Skeletal muscle satellite cell (primary cell): Measurements from ENCODE around the gene ABCC12.

Experiments used
- H3K27me3 ChIP-seq: 2 replicates; pipeline ENCODE4 v1.7.0; 2013; ENCODE audit warnings: low read length; ENCODE audit not compliant: control insufficient read depth, insufficient read depth
- H3K36me3 ChIP-seq: 2 replicates; pipeline ENCODE4 v1.7.0; 2013; ENCODE audit warnings: mild to moderate bottlenecking, control low read depth, low read length; ENCODE audit not compliant: insufficient read depth
- H3K4me1 ChIP-seq: 2 replicates; pipeline ENCODE4 v1.7.0; 2013; ENCODE audit warnings: low read length; ENCODE audit not compliant: control insufficient read depth, insufficient read depth
- H3K4me2 ChIP-seq: 2 replicates; pipeline ENCODE4 v1.7.0; 2013; ENCODE audit warnings: mild to moderate bottlenecking, low read length
- H3K4me3 ChIP-seq: 2 replicates; pipeline ENCODE4 v1.7.0; 2013; ENCODE audit warnings: low read length
- H3K9ac ChIP-seq: 2 replicates; pipeline ENCODE4 v1.7.0; 2013; ENCODE audit warnings: mild to moderate bottlenecking, low read depth, low read length, moderate library complexity
- H3K9me3 ChIP-seq: replicated peaks from 2 replicates; pipeline ENCODE4 v1.7.0; 2013; ENCODE audit warnings: mild to moderate bottlenecking, control low read depth, low read length

The ABCC12 gene

GRCh38 chr16:48128769-48129168 is 27.0 kb downstream of the ABCC12 start:
- Histone ChIP-seq H3K9ac (no peak overlapping the region), H3K9me3 (no peaks in the 10 kb centered on the region), H3K36me3 (no peaks in the 10 kb centered on the region), H3K4me2 (no peak overlapping the region), H3K4me3 (no peak overlapping the region), H3K4me1 (peaks cover 40% of the 10 kb centered on the region), H3K27me3 (no peaks in the 10 kb centered on the region)

GRCh38 chr16:48126801-48127644 is 28.8 kb downstream of the ABCC12 start:
- peak overlapping the region; percentile 57 for H3K4me2 ChIP-seq
- peak overlapping the region; percentile 57 for H3K9ac ChIP-seq
- H3K4me3 ChIP-seq: no peak overlapping the region
- H3K36me3 ChIP-seq: no peaks in the 10 kb centered on the region
- peaks cover 55% of the 10 kb centered on the region for H3K4me1 ChIP-seq
- no peaks in the 10 kb centered on the region for H3K27me3 ChIP-seq
- H3K9me3 ChIP-seq: no peaks in the 10 kb centered on the region

- Histone ChIP-seq H3K4me2 (no peak overlapping the region), H3K36me3 (no peaks in the 10 kb centered on the region), H3K9me3 (no peaks in the 10 kb centered on the region), H3K27me3 (no peaks in the 10 kb centered on the region), H3K9ac (no peak overlapping the region), H3K4me1 (peaks cover 56% of the 10 kb centered on the region), H3K4me3 (no peak overlapping the region)
These were observed 29.9 kb downstream of the ABCC12 start for GRCh38 chr16:48125888-48126287.

- Histone ChIP-seq H3K36me3 (no peaks in the 10 kb centered on the region), H3K4me3 (no peak overlapping the region), H3K9me3 (no peaks in the 10 kb centered on the region), H3K4me1 (peaks cover 56% of the 10 kb centered on the region), H3K4me2 (no peak overlapping the region), H3K9ac (peak overlapping the region; percentile 64), H3K27me3 (no peaks in the 10 kb centered on the region)
These were observed 31.5 kb downstream of the ABCC12 start for GRCh38 chr16:48124266-48124665.

GRCh38 chr16:48123104-48123788 is 32.5 kb downstream of the ABCC12 start:
- no peaks in the 10 kb centered on the region for H3K9me3 ChIP-seq

GRCh38 chr16:48121276-48121675 is 34.5 kb downstream of the ABCC12 start:
- Histone ChIP-seq H3K9ac (no peak overlapping the region), H3K4me2 (no peak overlapping the region), H3K9me3 (no peaks in the 10 kb centered on the region), H3K4me3 (no peak overlapping the region), H3K27me3 (no peaks in the 10 kb centered on the region), H3K36me3 (no peaks in the 10 kb centered on the region), H3K4me1 (peaks cover 32% of the 10 kb centered on the region)

More at GRCh38 chr16:48123104-48123788, 32.5 kb downstream of the ABCC12 start:
- Histone ChIP-seq H3K4me2 (peak overlapping the region; percentile 53), H3K4me1 (peaks cover 48% of the 10 kb centered on the region), H3K27me3 (no peaks in the 10 kb centered on the region), H3K4me3 (peak overlapping the region; percentile 12), H3K36me3 (no peaks in the 10 kb centered on the region), H3K9ac (peak overlapping the region; percentile 67)

- Histone ChIP-seq H3K4me1 (peaks cover 20% of the 10 kb centered on the region), H3K9me3 (no peaks in the 10 kb centered on the region), H3K27me3 (no peaks in the 10 kb centered on the region), H3K4me3 (no peak overlapping the region), H3K4me2 (no peak overlapping the region), H3K36me3 (no peaks in the 10 kb centered on the region), H3K9ac (no peak overlapping the region)
These were observed 37.0 kb downstream of the ABCC12 start for GRCh38 chr16:48118841-48119240.

GRCh38 chr16:48117217-48118105 is 38.3 kb downstream of the ABCC12 start:
- no peak overlapping the region for H3K4me3 ChIP-seq
- H3K36me3 ChIP-seq: no peaks in the 10 kb centered on the region
- H3K9me3 ChIP-seq: no peaks in the 10 kb centered on the region

GRCh38 chr16:48115299-48115698 is 40.5 kb downstream of the ABCC12 start:
- no peak overlapping the region for H3K9ac ChIP-seq
- no peak overlapping the region for H3K4me3 ChIP-seq
- H3K4me2 ChIP-seq: no peak overlapping the region
- H3K4me1 ChIP-seq: peaks cover 3% of the 10 kb centered on the region
- H3K9me3 ChIP-seq: no peaks in the 10 kb centered on the region
- H3K36me3 ChIP-seq: no peaks in the 10 kb centered on the region
- peaks cover 27% of the 10 kb centered on the region for H3K27me3 ChIP-seq

More at GRCh38 chr16:48117217-48118105, 38.3 kb downstream of the ABCC12 start:
- H3K4me1 ChIP-seq: peaks cover 9% of the 10 kb centered on the region
- peaks cover 10% of the 10 kb centered on the region for H3K27me3 ChIP-seq
- H3K4me2 ChIP-seq: no peak overlapping the region
- H3K9ac ChIP-seq: no peak overlapping the region

GRCh38 chr16:48114410-48114809 is 41.4 kb downstream of the ABCC12 start:
- Histone ChIP-seq H3K36me3 (no peaks in the 10 kb centered on the region), H3K9ac (no peak overlapping the region), H3K4me1 (peaks cover 3% of the 10 kb centered on the region), H3K4me2 (no peak overlapping the region), H3K4me3 (no peak overlapping the region), H3K9me3 (no peaks in the 10 kb centered on the region), H3K27me3 (peaks cover 35% of the 10 kb centered on the region)

- Histone ChIP-seq H3K9ac (no peak overlapping the region), H3K9me3 (no peaks in the 10 kb centered on the region), H3K27me3 (peaks cover 44% of the 10 kb centered on the region), H3K36me3 (no peaks in the 10 kb centered on the region), H3K4me2 (no peak overlapping the region), H3K4me1 (peaks cover 3% of the 10 kb centered on the region), H3K4me3 (no peak overlapping the region)
These were observed 42.3 kb downstream of the ABCC12 start for GRCh38 chr16:48113471-48113870.
